GM06990 (cell line): ENCODE results near the gene ZNF280A.
"Not testable (repeated sequence)": the region's sequence is repeated elsewhere in the genome, so short reads cannot be mapped to it uniquely, and the experiment has no call there.

Experiments used
- DNase-seq: peaks from one replicate; pipeline ENCODE4 v3.0.0-alpha.2; 2011; ENCODE audit not compliant: insufficient read length; ENCODE audit errors: extremely low read depth
- H3K27me3 ChIP-seq: replicated peaks from 2 replicates; pipeline ENCODE4 v1.6.0; 2011; ENCODE audit warnings: low read length; ENCODE audit not compliant: control insufficient read depth, insufficient read depth
- H3K36me3 ChIP-seq: 2 replicates; pipeline ENCODE4 v1.5.1; 2011; ENCODE audit warnings: low read length; ENCODE audit not compliant: control insufficient read depth, insufficient read depth
- H3K4me3 ChIP-seq: replicated peaks from 2 replicates; pipeline ENCODE4 v1.5.1; 2011; ENCODE audit warnings: low read depth, mild to moderate bottlenecking, control low read depth, low read length
- CTCF ChIP-seq: IDR thresholded peaks from 2 replicates; pipeline ENCODE4 v1.5.1; 2011; ENCODE audit warnings: low read length, control low read depth, mild to moderate bottlenecking, inconsistent platforms; ENCODE audit not compliant: insufficient read depth, poor library complexity, severe bottlenecking

The ZNF280A gene

GRCh38 chr22:22521631-22522030 lies 1.6 kb upstream of the ZNF280A start:
- TF ChIP-seq CTCF, result no peak
- Histone ChIP-seq H3K36me3 (no peaks in the 10 kb centered on the region), H3K27me3 (no peaks in the 10 kb centered on the region), H3K4me3 (no peak overlapping the region)
- DNase-seq, result no peak

GRCh38 chr22:22520667-22521602 lies 865 bp upstream of the ZNF280A start:
- no peak for TF ChIP-seq CTCF
- Histone ChIP-seq H3K36me3 (no peaks in the 10 kb centered on the region), H3K27me3 (no peaks in the 10 kb centered on the region), H3K4me3 (no peak overlapping the region)
- DNase-seq, result no peak

GRCh38 chr22:22519591-22519990 lies 479 bp downstream of the ZNF280A start:
- H3K27me3 ChIP-seq, result no peaks in the 10 kb centered on the region
- TF ChIP-seq CTCF, result no peak
- H3K4me3 ChIP-seq, result no peak overlapping the region

GRCh38 chr22:22516992-22517391 lies 3.1 kb downstream of the ZNF280A start:
- no peak for DNase-seq
- TF ChIP-seq CTCF, result no peak
- Histone ChIP-seq H3K27me3 (no peaks in the 10 kb centered on the region), H3K4me3 (no peak overlapping the region), H3K36me3 (no peaks in the 10 kb centered on the region)

More at GRCh38 chr22:22519591-22519990, 479 bp downstream of the ZNF280A start:
- no peak for DNase-seq
- H3K36me3 ChIP-seq, result no peaks in the 10 kb centered on the region

- no peak for TF ChIP-seq CTCF
- H3K27me3 ChIP-seq, result no peaks in the 10 kb centered on the region
- H3K4me3 ChIP-seq, result no peak overlapping the region
- DNase-seq, result no peak
- H3K36me3 ChIP-seq, result no peaks in the 10 kb centered on the region
These were observed 4.2 kb downstream of the ZNF280A start for GRCh38 chr22:22515890-22516289.

- not testable (repeated sequence) for DNase-seq, H3K36me3 ChIP-seq, H3K27me3 ChIP-seq, H3K4me3 ChIP-seq
These were observed 5.6 kb downstream of the ZNF280A start for GRCh38 chr22:22514431-22514830.
